GM12874 (cell line): ENCODE measurements around the gene TNFAIP2.
A peak's percentile ranks its signal among the peaks of the same experiment; 100 is the strongest.

Experiments
- CTCF ChIP-seq: IDR thresholded peaks from 2 replicates; pipeline ENCODE4 v1.5.1; 2011; ENCODE audit warnings: low read depth, mild to moderate bottlenecking, control low read depth, low read length, moderate library complexity; ENCODE audit not compliant: insufficient read depth

Gene TNFAIP2

GRCh38 chr14:103090481-103091020 is 32.7 kb upstream of the TNFAIP2 start:
- TF ChIP-seq CTCF: no peak

- peak; percentile 77 for TF ChIP-seq CTCF
Measured at GRCh38 chr14:103091041-103091882, 32.0 kb upstream of the TNFAIP2 start.

GRCh38 chr14:103091883-103092222 is 31.4 kb upstream of the TNFAIP2 start:
- no peak for TF ChIP-seq CTCF

- no peak for TF ChIP-seq CTCF
Measured at GRCh38 chr14:103093856-103094405, 29.3 kb upstream of the TNFAIP2 start.

GRCh38 chr14:103094406-103095209 is 28.7 kb upstream of the TNFAIP2 start, which contains the start of gene EXOC3L4:
Gene EXOC3L4, plus strand, starts transcription at chr14:103094725. Its CDS starts 5,495 bp downstream, at chr14:103100220.
- no peak for TF ChIP-seq CTCF

GRCh38 chr14:103095210-103095778 is 28.0 kb upstream of the TNFAIP2 start:
- TF ChIP-seq CTCF: no peak

GRCh38 chr14:103096387-103096786 is 26.9 kb upstream of the TNFAIP2 start:
- no peak for TF ChIP-seq CTCF
